K562 (cell line): Measurements from ENCODE around the gene TBC1D2. TPM values are rescaled to one million over a fixed set of nuclear protein-coding genes. Genes with fewer than 3 reads are reported as not detected.

Experiments
- BRD4 ChIP-seq: fragments of 200-600 bp; sonication (generic); IDR thresholded peaks from 2 replicates; pipeline ENCODE4 v1.6.1; 2017; ENCODE audit warnings: inconsistent platforms
- BRF1 ChIP-seq: IDR thresholded peaks from 3 replicates; pipeline ENCODE4 v1.6.1; 2011; ENCODE audit warnings: borderline replicate concordance, mild to moderate bottlenecking; ENCODE audit not compliant: insufficient read length; ENCODE audit errors: extremely low read depth
- CBX2 ChIP-seq: fragments of 200-600 bp; sonication (generic); IDR thresholded peaks from one replicate; pipeline ENCODE4 v1.6.1; 2012; ENCODE audit warnings: mild to moderate bottlenecking, low read length, inconsistent platforms; ENCODE audit not compliant: insufficient read depth, poor library complexity, severe bottlenecking
- EP300 ChIP-seq: IDR thresholded peaks from 2 replicates; pipeline ENCODE4 v1.6.1; 2012; ENCODE audit warnings: low read length, improper control_type of control experiment
- ESRRA ChIP-seq: fragments of 450-650 bp; IDR thresholded peaks from 2 replicates; pipeline ENCODE4 v1.6.1; 2014; ENCODE audit warnings: low read depth, mild to moderate bottlenecking, moderate library complexity, borderline replicate concordance
- GTF2F1 ChIP-seq: IDR thresholded peaks from 2 replicates; pipeline ENCODE4 v1.6.1; 2011; ENCODE audit warnings: low read depth, low read length, improper control_type of control experiment
- MAFG ChIP-seq: fragments of 450-650 bp; conservative IDR thresholded peaks from 2 replicates; pipeline ENCODE4 v1.6.1; 2016; ENCODE audit warnings: missing genetic modification characterization, missing compliant biosample characterization
- NELFE ChIP-seq: IDR thresholded peaks from 2 replicates; pipeline ENCODE4 v1.6.1; 2011; ENCODE audit warnings: mild to moderate bottlenecking; ENCODE audit not compliant: insufficient read depth, insufficient read length
- NR1H2 ChIP-seq: sonication (generic); formaldehyde crosslinking; IDR thresholded peaks from 2 replicates; pipeline ENCODE4 v1.4.0; 2020; ENCODE audit warnings: mild to moderate bottlenecking, missing genetic modification reagents
- SAP30 ChIP-seq: fragments of 200-600 bp; sonication (generic); IDR thresholded peaks from 2 replicates; pipeline ENCODE4 v1.6.1; 2012; ENCODE audit warnings: borderline replicate concordance, low read depth, mild to moderate bottlenecking, moderate library complexity, low read length, control low read depth, inconsistent platforms; ENCODE audit not compliant: insufficient read depth, poor library complexity, severe bottlenecking
- TAF9B ChIP-seq: fragments of 450-650 bp; IDR thresholded peaks from 2 replicates; pipeline ENCODE4 v1.6.1; 2018; ENCODE audit warnings: mild to moderate bottlenecking; ENCODE audit not compliant: partially characterized antibody
- TCFL5 ChIP-seq: fragments of 250-450 bp; sonication (Bioruptor Pico); conservative IDR thresholded peaks from 2 replicates; pipeline ENCODE4 v1.6.1; 2021; ENCODE audit warnings: mild to moderate bottlenecking, moderate library complexity, matching md5 sums
- ZBTB17 ChIP-seq: fragments of 450-650 bp; formaldehyde crosslinking; IDR thresholded peaks from 2 replicates; pipeline ENCODE4 v1.4.0; 2020; ENCODE audit warnings: mild to moderate bottlenecking
- ZNF134 ChIP-seq: fragments of 250-450 bp; sonication (Bioruptor Pico); conservative IDR thresholded peaks from 2 replicates; pipeline ENCODE4 v1.4.0; 2020
- ZNF311 ChIP-seq: fragments of 250-450 bp; sonication (Bioruptor Pico); IDR thresholded peaks from 2 replicates; pipeline ENCODE4 v1.4.0; 2020; ENCODE audit warnings: mild to moderate bottlenecking, moderate library complexity
- ZNF561 ChIP-seq: fragments of 450-650 bp; formaldehyde crosslinking; conservative IDR thresholded peaks from 2 replicates; pipeline ENCODE4 v1.4.0; 2020; ENCODE audit warnings: mild to moderate bottlenecking, moderate library complexity
- ZSCAN32 ChIP-seq: fragments of 450-650 bp; formaldehyde crosslinking; IDR thresholded peaks from 2 replicates; pipeline ENCODE4 v1.4.0; 2020; ENCODE audit warnings: mild to moderate bottlenecking, moderate library complexity
- polyA plus RNA-seq, 8 experiments: library from polyadenylated mRNA; depleted of rRNA in 4 of 8; stranded (reverse) in 5 of 8; unstranded in 3 of 8; fragments of >200 nt; fragmentation: Nextera tagmentation in 2 of 8; fragmentation: Illumina TruSeq in 1 of 8; extraction: Ambion mirVana in 2 of 8; extraction: Trizol in 1 of 8; gene quantifications; 2 replicates each; pipeline versions ENCODE4 v1.2.1 to v1.2.3, GENCODE V29; 2011 to 2014; ENCODE audit warnings: inconsistent platforms in 1 of 8, missing spikeins in 1 of 8
- total RNA-seq, 7 experiments: library from RNA; depleted of rRNA in 6 of 7; stranded (reverse); fragments of >200 nt in 6 of 7; fragmentation: Illumina TruSeq in 2 of 7; extraction: Trizol in 2 of 7; gene quantifications; 2 replicates each; pipeline versions ENCODE4 v1.2.1 to v1.2.3, GENCODE V29; 2011 to 2021; ENCODE audit warnings: low replicate concordance in 1 of 7
- TF ChIP-seq, protein P1 (sequence below), 2 experiments: fragments of 450-650 bp in 1 of 2; sonication (generic) in 1 of 2; formaldehyde crosslinking in 1 of 2; IDR thresholded peaks; 2 replicates each; pipeline versions ENCODE4 v1.7.1 to v1.9.0; 2016 to 2022; ENCODE audit warnings: inconsistent platforms in 1 of 2, mild to moderate bottlenecking in 1 of 2, missing genetic modification reagents in 1 of 2

Gene TBC1D2
- total and polyA plus RNA-seq, 9 of the 15 experiments (the other 6 are each of a cell fraction or from before 2014, with no cell fraction given), result 0.10 to 7.0 (median 2.5) TPM

DNA sequence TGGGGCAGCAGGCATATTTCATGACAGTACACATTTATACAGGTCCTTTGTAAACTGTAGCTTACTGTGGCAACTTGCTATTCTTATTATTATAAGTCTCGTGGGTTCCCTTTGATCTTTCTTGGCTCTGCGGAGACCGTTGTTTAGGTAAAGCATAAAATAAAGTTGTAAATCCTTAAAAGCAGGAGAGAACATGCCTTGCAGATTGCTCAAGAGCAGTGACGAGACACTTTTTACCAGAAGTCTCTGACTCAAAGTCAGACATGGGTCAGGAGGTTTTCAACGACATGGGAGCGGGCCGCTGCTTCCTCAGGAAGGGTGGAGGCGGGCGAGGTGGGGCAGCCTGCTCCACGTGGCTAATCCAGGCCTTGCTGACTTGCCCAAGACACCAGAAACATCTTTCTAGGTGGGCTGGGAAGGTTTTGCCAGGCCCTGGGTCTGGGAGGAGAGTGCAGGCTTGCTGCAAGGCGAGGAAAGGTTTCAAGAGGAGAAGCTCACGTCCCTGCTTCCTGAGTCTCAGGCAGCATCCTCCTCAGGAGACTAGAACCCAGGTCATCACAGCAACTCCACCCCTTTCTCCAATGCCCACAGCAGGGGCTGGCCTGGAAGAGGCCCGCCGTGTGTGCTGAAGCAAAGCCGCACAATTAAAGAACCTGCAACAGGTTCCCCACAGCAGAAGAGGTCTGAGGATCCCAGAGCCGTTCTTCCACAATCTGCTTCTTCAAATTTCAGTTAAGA lies 6.5 kb downstream of the TBC1D2 start (continued):
- no peak for TF ChIP-seq ZNF561 (CRISPR knock-in tag)
- no peak for TF ChIP-seq ZNF311 (CRISPR knock-in tag)
- peak; percentile 83 for TF ChIP-seq EP300
- TF ChIP-seq, protein P1, sequence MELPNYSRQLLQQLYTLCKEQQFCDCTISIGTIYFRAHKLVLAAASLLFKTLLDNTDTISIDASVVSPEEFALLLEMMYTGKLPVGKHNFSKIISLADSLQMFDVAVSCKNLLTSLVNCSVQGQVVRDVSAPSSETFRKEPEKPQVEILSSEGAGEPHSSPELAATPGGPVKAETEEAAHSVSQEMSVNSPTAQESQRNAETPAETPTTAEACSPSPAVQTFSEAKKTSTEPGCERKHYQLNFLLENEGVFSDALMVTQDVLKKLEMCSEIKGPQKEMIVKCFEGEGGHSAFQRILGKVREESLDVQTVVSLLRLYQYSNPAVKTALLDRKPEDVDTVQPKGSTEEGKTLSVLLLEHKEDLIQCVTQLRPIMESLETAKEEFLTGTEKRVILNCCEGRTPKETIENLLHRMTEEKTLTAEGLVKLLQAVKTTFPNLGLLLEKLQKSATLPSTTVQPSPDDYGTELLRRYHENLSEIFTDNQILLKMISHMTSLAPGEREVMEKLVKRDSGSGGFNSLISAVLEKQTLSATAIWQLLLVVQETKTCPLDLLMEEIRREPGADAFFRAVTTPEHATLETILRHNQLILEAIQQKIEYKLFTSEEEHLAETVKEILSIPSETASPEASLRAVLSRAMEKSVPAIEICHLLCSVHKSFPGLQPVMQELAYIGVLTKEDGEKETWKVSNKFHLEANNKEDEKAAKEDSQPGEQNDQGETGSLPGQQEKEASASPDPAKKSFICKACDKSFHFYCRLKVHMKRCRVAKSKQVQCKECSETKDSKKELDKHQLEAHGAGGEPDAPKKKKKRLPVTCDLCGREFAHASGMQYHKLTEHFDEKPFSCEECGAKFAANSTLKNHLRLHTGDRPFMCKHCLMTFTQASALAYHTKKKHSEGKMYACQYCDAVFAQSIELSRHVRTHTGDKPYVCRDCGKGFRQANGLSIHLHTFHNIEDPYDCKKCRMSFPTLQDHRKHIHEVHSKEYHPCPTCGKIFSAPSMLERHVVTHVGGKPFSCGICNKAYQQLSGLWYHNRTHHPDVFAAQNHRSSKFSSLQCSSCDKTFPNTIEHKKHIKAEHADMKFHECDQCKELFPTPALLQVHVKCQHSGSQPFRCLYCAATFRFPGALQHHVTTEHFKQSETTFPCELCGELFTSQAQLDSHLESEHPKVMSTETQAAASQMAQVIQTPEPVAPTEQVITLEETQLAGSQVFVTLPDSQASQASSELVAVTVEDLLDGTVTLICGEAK (IDR thresholded peaks at IDR 0.05), result peak; percentile 92
- TF ChIP-seq, protein P1 (CRISPR knock-in tag; IDR thresholded peaks at IDR 0.05), result peak; percentile 70; the same call in 1 of the 2 replicates
- no peak for TF ChIP-seq BRD4
- no peak for TF ChIP-seq CBX2
- no peak for TF ChIP-seq NELFE
- TF ChIP-seq ZNF134 (CRISPR knock-in tag), result no peak
- no peak for TF ChIP-seq GTF2F1
- peak; percentile 61; the same call in 1 of the 2 replicates for TF ChIP-seq ZBTB17 (CRISPR knock-in tag)
- TF ChIP-seq ESRRA, result no peak; the same call in 1 of the 2 replicates
- no peak for TF ChIP-seq TCFL5 (CRISPR knock-in tag)
- peak; percentile 63 for TF ChIP-seq TAF9B
- no peak for TF ChIP-seq SAP30
- TF ChIP-seq MAFG (tag), result peak; percentile 97
- TF ChIP-seq ZSCAN32 (CRISPR knock-in tag), result no peak
- TF ChIP-seq BRF1, result no peak
- no peak for TF ChIP-seq NR1H2 (CRISPR knock-in tag)
